ENCODE data around the gene DVL1. TPM values are rescaled to one million over a fixed set of nuclear protein-coding genes. Genes with fewer than 3 reads are reported as not detected.

Gene DVL1
- total RNA-seq, 1 donor from 2014 or later, result 70.8 TPM

Other genes starting within 250 kb of the DVL1 start
- 8.7 and 9.8 TPM in 2 replicates for gene C1orf159, start 233.3 kb downstream of the DVL1 start, total RNA-seq
- gene TTLL10, start 175.5 kb downstream of the DVL1 start, total RNA-seq, result 0.15 TPM in 1 of 2 replicates, not detected in the other
- gene TNFRSF18, start 142.8 kb downstream of the DVL1 start, total RNA-seq, result 0.50 TPM in 1 of 2 replicates, not detected in the other
- not detected in 2 replicates for gene TNFRSF4, start 135.3 kb downstream of the DVL1 start, total RNA-seq
- 76.6 and 207 TPM in 2 replicates for gene SDF4, start 117.4 kb downstream of the DVL1 start, total RNA-seq
- gene B3GALT6, start 117.2 kb downstream of the DVL1 start, total RNA-seq, result 33.9 and 48.8 TPM in 2 replicates
- 0.40 TPM in 1 of 2 replicates, not detected in the other for gene C1QTNF12, start 102.7 kb downstream of the DVL1 start, total RNA-seq
- 48.6 and 50.2 TPM in 2 replicates for gene UBE2J2, start 75.6 kb downstream of the DVL1 start, total RNA-seq
- gene SCNN1D, start 69.0 kb downstream of the DVL1 start, total RNA-seq, result 0.52 and 1.9 TPM in 2 replicates
- gene ACAP3, start 41.5 kb downstream of the DVL1 start, total RNA-seq, result 24.8 and 34.6 TPM in 2 replicates
- 14.2 and 24.0 TPM in 2 replicates for gene PUSL1, start 40.8 kb downstream of the DVL1 start, total RNA-seq
- gene INTS11, start 24.8 kb downstream of the DVL1 start, total RNA-seq, result 35.8 and 57.5 TPM in 2 replicates
- gene CPTP, start 24.6 kb downstream of the DVL1 start, total RNA-seq, result 13.0 and 20.4 TPM in 2 replicates
- 0.15 and 0.17 TPM in 2 replicates for gene TAS1R3, start 18.1 kb downstream of the DVL1 start, total RNA-seq
- 24.7 and 35.6 TPM in 2 replicates for gene MXRA8, start 9.1 kb upstream of the DVL1 start, total RNA-seq
- 75.6 and 155 TPM in 2 replicates for gene AURKAIP1, start 25.8 kb upstream of the DVL1 start, total RNA-seq
- gene CCNL2, start 49.9 kb upstream of the DVL1 start, total RNA-seq, result 71.0 and 155 TPM in 2 replicates
- gene MRPL20, start 57.9 kb upstream of the DVL1 start, total RNA-seq, result 72.1 and 79.5 TPM in 2 replicates
- 0.10 and 0.17 TPM in 2 replicates for gene ANKRD65, start 71.9 kb upstream of the DVL1 start, total RNA-seq
- gene VWA1, start 86.3 kb upstream of the DVL1 start, total RNA-seq, result 14.4 and 19.1 TPM in 2 replicates
- gene ATAD3C, start 100.3 kb upstream of the DVL1 start, total RNA-seq, result under 0.01 and 5.2 TPM in 2 replicates
- 12.2 and 18.6 TPM in 2 replicates for gene ATAD3B, start 122.3 kb upstream of the DVL1 start, total RNA-seq
- gene ATAD3A, start 162.7 kb upstream of the DVL1 start, total RNA-seq, result 27.0 and 42.0 TPM in 2 replicates
- 0.35 and 1.1 TPM in 2 replicates for gene TMEM240, start 191.2 kb upstream of the DVL1 start, total RNA-seq
- 78.7 and 87.2 TPM in 2 replicates for gene SSU72, start 225.4 kb upstream of the DVL1 start, total RNA-seq